AG09309 (cell line): Measurements from ENCODE around the gene CEBPG.

Experiments
- DNase-seq: peaks from one replicate; pipeline ENCODE4 v3.0.0-alpha.2; 2010; ENCODE audit warnings: low read depth
- H3K4me3 ChIP-seq: 2 replicates; pipeline ENCODE4 v1.5.1; 2011; ENCODE audit warnings: mild to moderate bottlenecking, low read depth, low read length, moderate library complexity; ENCODE audit not compliant: control insufficient read depth
- TF ChIP-seq, protein P1 (sequence below): IDR thresholded peaks from 2 replicates; pipeline ENCODE4 v1.5.1; 2011; ENCODE audit warnings: mild to moderate bottlenecking, low read depth, low read length, inconsistent platforms; ENCODE audit not compliant: insufficient read depth, control insufficient read depth; ENCODE audit errors: missing control alignments

Gene CEBPG

DNA sequence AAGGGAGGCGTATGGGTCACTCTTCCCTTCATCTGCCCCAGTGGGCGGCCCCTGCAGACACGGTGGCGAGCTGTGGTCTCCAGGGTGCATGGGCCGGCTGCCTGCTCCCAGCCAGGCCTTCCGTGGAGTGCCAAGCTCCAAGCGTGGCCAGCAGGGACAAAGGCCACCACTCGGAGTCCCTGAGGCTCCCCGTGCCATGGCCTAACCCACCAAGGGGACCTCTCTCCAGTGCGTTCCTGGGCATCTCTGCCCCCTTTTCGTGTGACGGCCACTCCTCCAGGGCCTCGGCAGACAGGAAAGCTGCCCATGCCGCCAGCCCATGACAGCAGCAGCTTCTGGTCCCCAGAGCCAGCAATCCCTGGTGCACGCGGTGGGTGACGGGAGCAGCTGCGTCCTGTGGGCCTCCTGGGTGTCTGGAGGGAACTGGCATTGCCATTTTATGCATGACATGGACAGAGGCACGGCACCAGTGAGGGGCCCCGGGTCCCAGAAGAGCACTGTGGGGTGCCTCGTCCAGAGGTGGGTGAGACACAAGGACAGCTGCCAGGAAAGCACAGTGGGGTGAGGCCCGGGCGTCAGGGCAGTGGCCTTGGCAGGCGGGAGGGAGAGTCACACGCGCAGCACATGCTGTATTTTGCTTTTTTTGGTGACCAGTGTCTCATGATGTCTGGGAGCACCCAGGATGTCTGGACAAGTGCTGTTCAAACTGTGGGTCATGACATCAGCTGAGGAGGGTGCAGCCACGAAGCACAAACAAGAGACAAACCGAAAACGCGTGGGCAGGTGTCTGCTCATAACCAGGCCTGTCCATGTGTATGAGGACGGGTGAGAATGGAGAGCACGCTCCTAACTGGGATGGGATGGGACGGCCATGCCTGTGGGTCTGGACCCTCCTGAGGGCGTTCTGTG is 32.3 kb downstream of the CEBPG start:
- no peak for DNase-seq
- no peak overlapping the region for H3K4me3 ChIP-seq
- TF ChIP-seq, protein P1, sequence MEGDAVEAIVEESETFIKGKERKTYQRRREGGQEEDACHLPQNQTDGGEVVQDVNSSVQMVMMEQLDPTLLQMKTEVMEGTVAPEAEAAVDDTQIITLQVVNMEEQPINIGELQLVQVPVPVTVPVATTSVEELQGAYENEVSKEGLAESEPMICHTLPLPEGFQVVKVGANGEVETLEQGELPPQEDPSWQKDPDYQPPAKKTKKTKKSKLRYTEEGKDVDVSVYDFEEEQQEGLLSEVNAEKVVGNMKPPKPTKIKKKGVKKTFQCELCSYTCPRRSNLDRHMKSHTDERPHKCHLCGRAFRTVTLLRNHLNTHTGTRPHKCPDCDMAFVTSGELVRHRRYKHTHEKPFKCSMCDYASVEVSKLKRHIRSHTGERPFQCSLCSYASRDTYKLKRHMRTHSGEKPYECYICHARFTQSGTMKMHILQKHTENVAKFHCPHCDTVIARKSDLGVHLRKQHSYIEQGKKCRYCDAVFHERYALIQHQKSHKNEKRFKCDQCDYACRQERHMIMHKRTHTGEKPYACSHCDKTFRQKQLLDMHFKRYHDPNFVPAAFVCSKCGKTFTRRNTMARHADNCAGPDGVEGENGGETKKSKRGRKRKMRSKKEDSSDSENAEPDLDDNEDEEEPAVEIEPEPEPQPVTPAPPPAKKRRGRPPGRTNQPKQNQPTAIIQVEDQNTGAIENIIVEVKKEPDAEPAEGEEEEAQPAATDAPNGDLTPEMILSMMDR, result no peak

DNA sequence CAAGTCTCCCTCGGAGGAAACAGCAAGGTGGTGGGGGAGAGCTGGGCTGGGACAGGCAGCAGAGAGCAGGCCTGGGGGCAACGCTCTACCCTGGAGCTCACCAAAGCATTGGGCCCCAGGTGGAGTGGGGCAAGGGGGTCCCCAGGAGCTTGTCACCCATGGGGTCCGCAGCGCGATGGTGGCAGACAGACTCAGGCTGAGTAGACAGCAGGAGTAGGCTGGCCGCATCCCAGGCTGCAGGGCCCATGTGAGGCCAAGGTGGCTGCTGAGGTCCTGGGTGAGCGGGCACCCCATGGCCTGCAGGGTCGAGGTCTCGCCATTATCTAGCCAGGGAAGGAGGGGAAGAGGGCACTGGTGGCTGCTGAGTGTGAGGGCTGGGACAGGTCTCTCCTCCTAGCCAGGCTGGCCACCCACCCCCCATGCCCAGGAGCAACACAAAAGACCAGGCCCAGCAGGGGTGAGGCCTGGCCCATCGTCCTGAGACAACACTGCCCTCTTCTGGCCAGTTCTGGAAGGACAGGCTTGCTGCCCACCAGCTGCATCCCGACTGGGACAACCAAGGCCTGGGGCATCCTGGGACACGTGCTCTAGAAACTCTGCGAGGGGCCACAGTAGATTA is 33.1 kb downstream of the CEBPG start:
- no peak for DNase-seq
- H3K4me3 ChIP-seq, result no peak overlapping the region
- TF ChIP-seq, protein P1, result peak; percentile 91

DNA sequence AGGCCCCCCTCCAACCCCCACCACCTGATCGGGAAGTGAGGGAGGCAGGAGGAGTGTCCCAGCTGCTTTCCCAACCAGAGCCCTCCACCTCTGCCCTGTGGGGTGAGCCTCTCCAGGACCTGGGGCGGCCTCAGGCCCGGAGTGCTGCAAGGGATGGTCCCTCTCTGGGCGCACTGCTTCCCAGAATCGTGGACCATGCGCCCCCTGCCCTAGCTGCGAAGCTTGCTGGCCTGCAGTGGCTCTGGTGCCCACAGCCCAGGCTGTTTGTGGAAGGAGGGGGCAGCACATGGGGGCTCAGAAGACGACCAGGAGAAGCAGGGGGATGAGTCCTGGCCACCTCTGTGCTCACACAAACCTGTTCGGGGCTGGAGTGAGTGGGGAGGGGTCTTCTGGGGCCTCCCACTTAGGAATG is 33.6 kb downstream of the CEBPG start:
- no peak overlapping the region for H3K4me3 ChIP-seq
- no peak for DNase-seq
- TF ChIP-seq, protein P1, result no peak

DNA sequence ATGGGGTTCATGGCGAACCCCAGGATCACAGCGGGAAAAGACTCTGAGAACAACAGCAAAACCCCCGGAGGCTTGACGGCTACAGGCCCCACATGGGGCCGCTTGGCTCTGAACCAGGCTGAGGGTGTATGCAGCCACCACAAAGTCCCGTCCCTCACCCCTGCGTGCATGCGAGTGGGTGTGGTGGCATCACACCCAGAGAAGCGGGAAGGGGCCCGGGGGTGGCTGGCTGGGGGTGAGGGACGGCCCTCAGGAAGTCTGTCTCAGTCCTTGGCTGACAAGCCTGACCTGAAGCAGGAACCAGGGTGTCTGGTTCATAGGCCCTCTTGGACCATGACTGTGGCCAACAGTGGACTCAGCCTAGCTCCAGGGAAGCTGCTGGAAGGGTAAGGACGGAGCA is 34.2 kb downstream of the CEBPG start:
- TF ChIP-seq, protein P1, result no peak
- DNase-seq, result no peak
- H3K4me3 ChIP-seq, result no peak overlapping the region

GRCh38 chr19:33408116-33408515 is 34.6 kb downstream of the CEBPG start:
- no peak overlapping the region for H3K4me3 ChIP-seq
- no peak for DNase-seq
- TF ChIP-seq, protein P1, result no peak

DNA sequence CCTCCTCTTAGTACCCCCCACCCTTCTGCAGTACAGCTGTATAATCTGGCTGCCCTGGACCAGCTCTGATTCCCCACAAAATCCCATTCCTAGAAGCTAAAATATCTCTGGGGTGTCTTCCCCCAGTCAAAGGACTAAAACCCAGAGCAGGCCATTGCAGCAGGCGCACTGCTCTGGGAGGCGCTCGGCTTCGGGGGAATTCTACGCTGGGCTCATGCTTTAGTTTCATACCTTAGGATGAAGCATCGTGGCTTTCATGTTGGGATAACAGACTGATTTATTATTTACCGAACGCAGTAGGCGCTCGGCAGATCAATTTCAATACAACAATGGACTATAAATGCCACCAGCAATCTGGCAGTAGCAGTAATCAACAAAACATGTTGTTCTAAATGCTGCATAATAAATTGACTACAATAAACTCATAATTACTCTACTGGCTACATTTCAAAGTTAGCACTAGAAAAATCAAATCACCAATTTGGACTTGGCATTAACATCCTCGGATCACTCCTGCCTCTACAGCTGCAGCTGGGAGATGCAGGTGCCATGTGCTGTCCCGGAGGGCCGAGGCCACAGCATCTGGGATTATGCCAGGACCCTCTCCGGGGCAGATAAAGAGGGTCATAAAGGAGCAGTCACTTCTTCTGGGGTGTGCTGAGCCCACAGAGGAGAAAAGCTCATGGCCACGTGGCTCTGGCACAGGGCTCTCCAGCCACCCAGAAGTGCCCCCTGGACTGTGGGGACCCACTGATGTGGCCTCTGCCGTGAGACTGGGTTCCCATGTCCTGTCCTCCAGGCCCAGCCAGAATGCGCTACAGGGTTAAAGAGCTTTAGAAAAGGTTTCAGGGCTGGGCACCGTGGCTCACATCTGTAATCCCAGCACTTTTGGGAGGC is 35.3 kb downstream of the CEBPG start:
- H3K4me3 ChIP-seq, result no peak overlapping the region
- no peak for DNase-seq
- TF ChIP-seq, protein P1, result no peak
